GM19099 (cell line): ENCODE measurements around the gene THEMIS2.

Experiments used
- POLR2A ChIP-seq: IDR thresholded peaks from 3 replicates; pipeline ENCODE4 v1.6.1; 2011; ENCODE audit warnings: low read depth; ENCODE audit not compliant: insufficient read length; ENCODE audit errors: extremely low read depth

THEMIS2 gene

GRCh38 chr1:27861436-27861835 is 10.9 kb upstream of the THEMIS2 start:
- TF ChIP-seq POLR2A = no peak

- no peak for TF ChIP-seq POLR2A
These were observed 10.3 kb upstream of the THEMIS2 start for GRCh38 chr1:27862004-27862403.

GRCh38 chr1:27862671-27863537 is 9.4 kb upstream of the THEMIS2 start:
- TF ChIP-seq POLR2A = no peak

DNA sequence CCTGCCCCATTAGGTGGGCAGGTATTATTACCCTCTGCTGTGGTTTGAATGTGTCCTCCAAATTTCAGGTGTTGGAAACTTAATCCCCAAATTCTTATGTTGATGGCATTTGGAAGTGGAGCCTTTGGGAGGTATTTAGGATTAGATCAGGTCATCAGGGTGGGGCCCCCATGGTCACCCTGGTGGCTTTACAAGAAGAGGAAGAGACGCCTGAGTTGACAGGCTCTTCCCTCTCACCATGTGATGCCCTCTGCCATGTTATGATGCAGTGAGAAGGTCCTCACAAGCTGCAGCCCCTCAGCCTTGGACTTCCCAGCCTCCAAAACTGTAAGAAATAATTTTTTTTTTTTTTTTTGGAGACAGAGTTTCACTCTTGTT is 8.8 kb upstream of the THEMIS2 start:
- TF ChIP-seq POLR2A = no peak

GRCh38 chr1:27864264-27864895 is 8.0 kb upstream of the THEMIS2 start:
- no peak for TF ChIP-seq POLR2A

DNA sequence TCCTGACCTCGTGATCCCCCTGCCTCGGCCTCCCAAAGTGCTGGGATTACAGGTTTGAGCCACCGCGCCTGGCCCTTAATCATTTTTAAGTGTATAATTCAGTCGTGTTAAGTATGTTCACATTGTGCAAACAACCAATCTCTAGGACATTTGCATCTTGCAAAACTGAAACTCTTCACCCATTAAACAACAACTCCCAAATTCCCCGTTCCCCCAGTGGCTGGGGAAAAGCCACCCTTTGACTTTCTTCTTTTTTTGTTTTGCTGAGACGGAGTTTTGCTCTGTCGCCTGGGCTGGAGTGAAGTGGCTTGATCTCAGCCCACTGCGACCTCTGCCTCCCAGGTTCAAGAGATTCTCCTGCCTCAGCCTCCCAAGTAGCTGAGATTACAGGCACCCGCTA is 6.5 kb upstream of the THEMIS2 start:
- TF ChIP-seq POLR2A = no peak

DNA sequence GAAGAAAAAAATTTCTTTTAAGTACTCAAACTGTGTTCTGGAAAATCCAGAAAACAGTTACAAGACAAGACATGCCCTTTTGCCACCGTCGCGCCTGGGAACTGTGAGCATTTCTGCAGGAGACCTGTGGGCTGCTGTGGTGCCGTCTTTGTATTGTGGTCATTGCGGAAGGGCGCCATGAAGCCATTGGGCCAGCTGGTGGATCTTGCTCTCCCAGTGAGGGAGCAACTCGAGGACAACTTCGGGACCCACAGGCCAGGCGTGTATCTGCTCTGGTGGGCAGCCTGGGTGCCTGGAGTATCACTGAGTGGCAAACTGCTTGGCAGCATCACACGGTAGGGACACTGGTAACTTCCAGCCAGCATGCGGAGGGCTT is 3.8 kb upstream of the THEMIS2 start:
- TF ChIP-seq POLR2A = no peak

GRCh38 chr1:27868932-27869718 is 3.2 kb upstream of the THEMIS2 start:
- no peak for TF ChIP-seq POLR2A

DNA sequence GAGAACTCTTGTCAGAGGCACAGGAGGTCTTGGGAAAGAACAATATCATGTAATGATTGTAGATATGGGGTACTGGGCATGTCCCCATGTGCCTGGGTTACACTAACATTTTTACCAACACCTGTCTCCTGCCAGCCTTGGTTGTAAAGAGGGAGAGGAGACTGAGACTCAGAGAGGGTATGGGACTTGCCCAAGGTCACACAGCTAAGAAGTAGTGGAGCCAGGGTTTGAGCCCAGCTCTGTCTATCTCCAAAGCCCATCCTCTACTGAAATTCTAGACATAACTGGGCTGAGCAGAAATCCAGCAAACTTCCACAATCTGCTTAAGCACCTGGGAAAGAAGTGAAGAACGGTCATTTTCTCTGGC is 2.6 kb upstream of the THEMIS2 start:
- TF ChIP-seq POLR2A = no peak

DNA sequence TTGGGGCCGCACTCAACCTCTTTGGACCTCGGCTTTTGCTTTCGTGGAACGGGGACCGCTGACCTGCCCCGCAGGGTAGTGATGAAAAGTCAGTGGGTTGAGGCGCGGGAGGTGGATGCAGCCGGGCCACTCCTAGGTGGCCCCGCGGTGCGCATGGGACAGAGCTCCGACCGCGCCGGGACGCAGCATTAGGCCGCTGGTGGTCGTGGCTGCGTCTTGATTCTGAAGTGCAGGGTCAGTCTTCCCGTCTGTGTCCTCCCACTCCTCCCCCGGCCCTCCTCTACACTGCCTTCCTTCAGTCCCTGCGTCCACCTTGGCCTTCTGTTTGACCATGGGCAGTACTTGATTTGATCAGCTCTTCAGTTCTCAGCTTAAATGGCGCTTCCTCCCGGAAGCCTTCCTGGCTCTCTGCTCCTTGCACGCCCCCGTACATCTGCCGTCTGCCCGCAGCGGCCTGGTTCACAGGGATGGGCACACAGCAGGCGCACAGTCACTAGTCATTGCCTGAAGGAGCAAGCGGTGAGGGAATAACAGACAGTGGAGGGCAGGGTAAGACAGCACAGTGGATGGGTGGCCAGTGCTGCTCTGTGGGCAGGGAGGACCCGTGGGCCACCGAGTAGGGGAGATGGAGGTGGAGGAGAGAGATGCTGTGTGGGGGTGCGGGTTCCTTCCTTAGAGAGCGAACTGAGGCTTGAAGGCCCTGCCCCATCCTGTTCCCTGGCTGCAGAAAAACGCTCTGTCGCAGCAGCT is 633 bp downstream of the THEMIS2 start:
- TF ChIP-seq POLR2A = peak; percentile 33

DNA sequence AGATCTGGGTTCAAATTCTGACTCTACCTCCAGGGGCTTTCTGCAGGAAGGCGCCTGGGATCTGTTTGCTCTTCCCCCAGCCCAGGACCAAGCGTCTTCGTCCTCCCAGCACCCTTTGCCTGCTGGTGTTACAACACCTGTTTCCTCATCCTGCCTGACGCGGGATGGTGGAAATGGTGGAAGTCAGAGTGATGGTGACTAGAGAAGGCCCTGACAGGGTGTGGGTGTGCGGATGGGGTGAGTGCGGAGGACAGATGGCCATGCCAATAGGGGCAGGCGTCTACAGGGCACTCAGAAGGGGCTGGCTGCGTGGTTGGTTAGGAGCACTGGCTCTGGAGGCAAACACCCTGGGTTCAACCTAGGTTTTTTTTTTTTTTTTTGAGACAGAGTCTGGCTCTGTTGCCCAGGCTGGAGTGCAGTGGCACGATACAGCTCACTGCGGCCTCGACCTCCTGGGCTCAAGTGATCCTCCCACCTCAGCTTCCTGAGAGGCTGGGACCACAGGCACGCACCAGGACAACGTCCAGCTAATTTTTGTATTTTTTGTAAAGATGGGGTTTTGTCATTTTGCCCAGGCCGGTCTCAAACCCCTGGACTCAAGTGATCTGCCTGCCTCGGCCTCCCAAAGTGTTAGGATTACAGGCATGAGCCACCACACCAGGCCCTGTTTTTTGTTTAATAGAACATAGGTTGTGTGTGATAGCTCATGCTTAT is 1.5 kb downstream of the THEMIS2 start:
- TF ChIP-seq POLR2A = no peak

- TF ChIP-seq POLR2A = no peak
These were observed 4.2 kb downstream of the THEMIS2 start for GRCh38 chr1:27876341-27877114.

DNA sequence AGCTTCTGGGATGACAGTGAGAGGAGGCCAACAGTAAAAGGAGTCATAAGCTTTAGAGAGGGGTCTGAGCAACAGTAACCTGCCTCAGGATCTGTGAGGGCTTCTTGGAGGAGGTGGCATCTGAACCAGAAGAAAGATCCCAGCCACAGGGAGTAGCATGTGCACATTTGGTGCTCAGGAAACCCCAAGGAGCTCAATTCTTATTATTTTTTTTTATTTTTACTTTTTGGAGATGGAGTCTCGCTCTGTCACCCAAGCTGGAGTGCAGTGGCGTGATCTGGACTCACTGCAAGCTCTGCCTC is 4.7 kb downstream of the THEMIS2 start:
- no peak for TF ChIP-seq POLR2A

GRCh38 chr1:27878039-27878438 is 5.7 kb downstream of the THEMIS2 start:
- no peak for TF ChIP-seq POLR2A

GRCh38 chr1:27878787-27879335 is 6.5 kb downstream of the THEMIS2 start:
- TF ChIP-seq POLR2A = no peak
